ENCODE measurements around the gene TRIM24. TPM values are rescaled to one million over a fixed set of nuclear protein-coding genes. Genes with fewer than 3 reads are reported as not detected.

The TRIM24 gene
- total RNA-seq, 1 experiment from 2014 or later: 25.9 TPM

- peaks cover 13% of the 10 kb centered on the region for H3K27me3 ChIP-seq (replicated peaks; ENCODE audit: insufficient read depth, low read depth, low read length, poor library complexity)
- ChIA-PET CTCF (no interaction called here), POLR2A (ENCODE audit: low non-redundant PET) (no interaction called here)
- no peaks in the 10 kb centered on the region for H3K9me3 ChIP-seq (ENCODE audit: low read depth, low read length, poor library complexity, severe bottlenecking)
- H3K36me3 ChIP-seq (ENCODE audit: insufficient read depth, low read length, poor library complexity, severe bottlenecking): no peaks in the 10 kb centered on the region
- no TSS peak for BruUV-seq (replicated peaks)
- no peak overlapping the region for H3K27ac ChIP-seq (ENCODE audit: low read depth, low read length, poor library complexity, severe bottlenecking)
- H3K4me1 ChIP-seq (ENCODE audit: insufficient read depth, low read length, poor library complexity, severe bottlenecking): no peaks in the 10 kb centered on the region
- DNase-seq (ENCODE audit: low spot score): no peak
- intact Hi-C loops (cut with micrococcal nuclease; ENCODE audit: unreplicated experiment): no loop called here
- H3K4me3 ChIP-seq (ENCODE audit: low read depth, low read length, poor library complexity, severe bottlenecking): no peak overlapping the region
- no peak for TF ChIP-seq CTCF (conservative IDR thresholded peaks at IDR 0.05; ENCODE audit: low read depth, low read length)
- TF ChIP-seq EZH2 (IDR thresholded peaks at IDR 0.05; ENCODE audit: borderline replicate concordance, low read depth, low read length, poor library complexity, severe bottlenecking): no peak
Measured at GRCh38 chr7:138618933-138619332, 158.9 kb downstream of the TRIM24 start.

DNA sequence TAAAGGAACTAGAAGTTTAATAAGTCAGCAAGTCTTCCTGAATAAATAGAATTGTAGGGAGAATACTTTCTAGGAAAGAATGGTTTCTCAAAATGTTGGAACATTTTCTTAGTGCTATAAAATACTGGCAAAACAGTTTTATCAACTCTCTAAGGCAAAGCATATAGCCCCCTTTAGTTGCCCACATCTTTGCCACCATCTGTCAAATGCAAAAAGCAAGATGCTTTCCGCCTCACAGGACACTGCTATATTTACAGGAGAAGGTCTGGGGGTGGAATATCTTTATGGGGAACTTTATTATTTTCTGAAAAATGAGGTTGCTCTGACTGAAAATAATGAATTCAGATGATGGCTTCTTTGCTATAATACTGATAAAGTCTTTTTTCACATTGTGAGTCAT is 162.8 kb downstream of the TRIM24 start:
- H3K27ac ChIP-seq (ENCODE audit: low read depth, low read length, poor library complexity, severe bottlenecking): no peak overlapping the region
- no peak for DNase-seq (ENCODE audit: low spot score)
- no peaks in the 10 kb centered on the region for H3K9me3 ChIP-seq (ENCODE audit: low read depth, low read length, poor library complexity, severe bottlenecking)
- no peak overlapping the region for H3K4me3 ChIP-seq (ENCODE audit: low read depth, low read length, poor library complexity, severe bottlenecking)
- POLR2A ChIA-PET (ENCODE audit: low non-redundant PET): no interaction called here
- peaks cover 16% of the 10 kb centered on the region for H3K27me3 ChIP-seq (replicated peaks; ENCODE audit: insufficient read depth, low read depth, low read length, poor library complexity)
- H3K4me1 ChIP-seq (ENCODE audit: insufficient read depth, low read length, poor library complexity, severe bottlenecking): peaks cover 9% of the 10 kb centered on the region
- intact Hi-C loops (cut with micrococcal nuclease; ENCODE audit: unreplicated experiment): no loop called here
- BruUV-seq (replicated peaks): no TSS peak
- TF ChIP-seq EZH2 (IDR thresholded peaks at IDR 0.05; ENCODE audit: borderline replicate concordance, low read depth, low read length, poor library complexity, severe bottlenecking): no peak
- no peak for TF ChIP-seq CTCF (conservative IDR thresholded peaks at IDR 0.05; ENCODE audit: low read depth, low read length)
- H3K36me3 ChIP-seq (ENCODE audit: insufficient read depth, low read length, poor library complexity, severe bottlenecking): no peaks in the 10 kb centered on the region
- CTCF ChIA-PET: no interaction called here

- Histone ChIP-seq H3K4me1 (ENCODE audit: insufficient read depth, low read length, poor library complexity, severe bottlenecking) (peaks cover 9% of the 10 kb centered on the region), H3K4me3 (ENCODE audit: low read depth, low read length, poor library complexity, severe bottlenecking) (no peak overlapping the region), H3K27me3 (replicated peaks; ENCODE audit: insufficient read depth, low read depth, low read length, poor library complexity) (peaks cover 23% of the 10 kb centered on the region), H3K36me3 (ENCODE audit: insufficient read depth, low read length, poor library complexity, severe bottlenecking) (no peaks in the 10 kb centered on the region), H3K27ac (ENCODE audit: low read depth, low read length, poor library complexity, severe bottlenecking) (no peak overlapping the region), H3K9me3 (ENCODE audit: low read depth, low read length, poor library complexity, severe bottlenecking) (no peaks in the 10 kb centered on the region)
- CTCF ChIA-PET: no interaction called here
- intact Hi-C loops (cut with micrococcal nuclease; ENCODE audit: unreplicated experiment): no loop called here
- BruUV-seq (replicated peaks): no TSS peak
- POLR2A ChIA-PET (ENCODE audit: low non-redundant PET): no interaction called here
- peak; percentile 21 for DNase-seq (ENCODE audit: low spot score)
- TF ChIP-seq CTCF (conservative IDR thresholded peaks at IDR 0.05; ENCODE audit: low read depth, low read length) (no peak), EZH2 (IDR thresholded peaks at IDR 0.05; ENCODE audit: borderline replicate concordance, low read depth, low read length, poor library complexity, severe bottlenecking) (no peak)
Measured at GRCh38 chr7:138625084-138625848, 165.2 kb downstream of the TRIM24 start.

Data from A673 (cell line).